MM.1S (cell line): Measurements from ENCODE around the gene HOXB7.

Experiments used
- EZH2 ChIP-seq: fragments of 300-600 bp; sonication (generic); optimal IDR thresholded peaks from 2 replicates; pipeline ENCODE3; 2017; ENCODE audit warnings: low read depth, mild to moderate bottlenecking, antibody characterized with exemption, low read length, mixed read lengths
- TF ChIP-seq, protein P1 (sequence below): fragments of 300-600 bp; sonication (generic); IDR thresholded peaks from 2 replicates; pipeline ENCODE4 v1.5.1; 2016; ENCODE audit warnings: antibody characterized with exemption, low read length, mixed read lengths

DNA sequence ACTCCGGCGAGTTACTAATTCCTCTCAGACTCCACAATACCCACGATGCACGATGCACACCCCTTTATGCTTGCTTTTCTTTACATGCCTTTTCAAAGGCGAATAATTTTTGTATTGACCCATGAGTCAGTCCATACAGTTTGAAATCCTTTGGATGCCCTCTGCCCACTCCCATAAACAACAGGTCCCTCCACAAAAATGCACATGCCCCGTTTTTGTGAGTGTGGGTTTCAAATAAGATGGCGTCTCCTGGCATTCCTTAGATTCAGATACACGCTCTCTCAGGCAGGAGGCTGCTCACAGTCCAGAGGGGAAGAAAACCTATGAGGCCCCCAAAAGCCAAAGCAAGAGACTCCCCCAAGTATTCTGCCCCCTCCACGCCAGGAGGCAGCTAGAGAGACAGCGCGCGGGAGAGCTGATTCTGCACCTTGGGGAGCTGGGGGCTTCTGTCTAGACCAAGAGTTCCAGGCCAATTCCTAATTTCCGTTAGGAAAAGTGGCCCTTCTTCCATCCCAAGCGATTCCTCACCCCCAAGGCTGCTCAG, 34.9 kb upstream of the HOXB7 start:
- TF ChIP-seq EZH2: no peak
- TF ChIP-seq, protein P1, sequence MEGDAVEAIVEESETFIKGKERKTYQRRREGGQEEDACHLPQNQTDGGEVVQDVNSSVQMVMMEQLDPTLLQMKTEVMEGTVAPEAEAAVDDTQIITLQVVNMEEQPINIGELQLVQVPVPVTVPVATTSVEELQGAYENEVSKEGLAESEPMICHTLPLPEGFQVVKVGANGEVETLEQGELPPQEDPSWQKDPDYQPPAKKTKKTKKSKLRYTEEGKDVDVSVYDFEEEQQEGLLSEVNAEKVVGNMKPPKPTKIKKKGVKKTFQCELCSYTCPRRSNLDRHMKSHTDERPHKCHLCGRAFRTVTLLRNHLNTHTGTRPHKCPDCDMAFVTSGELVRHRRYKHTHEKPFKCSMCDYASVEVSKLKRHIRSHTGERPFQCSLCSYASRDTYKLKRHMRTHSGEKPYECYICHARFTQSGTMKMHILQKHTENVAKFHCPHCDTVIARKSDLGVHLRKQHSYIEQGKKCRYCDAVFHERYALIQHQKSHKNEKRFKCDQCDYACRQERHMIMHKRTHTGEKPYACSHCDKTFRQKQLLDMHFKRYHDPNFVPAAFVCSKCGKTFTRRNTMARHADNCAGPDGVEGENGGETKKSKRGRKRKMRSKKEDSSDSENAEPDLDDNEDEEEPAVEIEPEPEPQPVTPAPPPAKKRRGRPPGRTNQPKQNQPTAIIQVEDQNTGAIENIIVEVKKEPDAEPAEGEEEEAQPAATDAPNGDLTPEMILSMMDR: no peak
